Ishikawa (cell line): ENCODE results near the gene R3HDM4.

Experiments
- CEBPB ChIP-seq: IDR thresholded peaks from 2 replicates; pipeline ENCODE4 v1.6.1; 2012
- CREB1 ChIP-seq: IDR thresholded peaks from 2 replicates; pipeline ENCODE4 v1.6.1; 2012; ENCODE audit warnings: low read depth
- EGR1 ChIP-seq: IDR thresholded peaks from 2 replicates; pipeline ENCODE4 v1.6.1; 2012
- EP300 ChIP-seq: IDR thresholded peaks from 2 replicates; pipeline ENCODE4 v1.6.1; 2012; ENCODE audit warnings: borderline replicate concordance
- FOXM1 ChIP-seq: IDR thresholded peaks from 2 replicates; pipeline ENCODE4 v1.6.1; 2012; ENCODE audit warnings: low read depth, borderline replicate concordance
- MAX ChIP-seq: IDR thresholded peaks from 2 replicates; pipeline ENCODE4 v1.6.1; 2012
- NFIC ChIP-seq: IDR thresholded peaks from 2 replicates; pipeline ENCODE4 v1.6.1; 2012
- RAD21 ChIP-seq: IDR thresholded peaks from 2 replicates; pipeline ENCODE4 v1.6.1; 2012; ENCODE audit warnings: low read depth
- REST ChIP-seq: IDR thresholded peaks from 2 replicates; pipeline ENCODE4 v1.6.1; 2012; ENCODE audit warnings: low read depth, mild to moderate bottlenecking
- TAF1 ChIP-seq: IDR thresholded peaks from 2 replicates; pipeline ENCODE4 v1.6.1; 2012; ENCODE audit warnings: low read depth, mild to moderate bottlenecking
- TCF12 ChIP-seq: IDR thresholded peaks from 2 replicates; pipeline ENCODE4 v1.6.1; 2012; ENCODE audit warnings: low read depth
- TEAD4 ChIP-seq: IDR thresholded peaks from 2 replicates; pipeline ENCODE4 v1.6.1; 2012
- USF1 ChIP-seq: IDR thresholded peaks from 2 replicates; pipeline ENCODE4 v1.6.1; 2012
- YY1 ChIP-seq: IDR thresholded peaks from 2 replicates; pipeline ENCODE4 v1.6.1; 2012; ENCODE audit warnings: low read depth
- ZBTB7A ChIP-seq: IDR thresholded peaks from 2 replicates; pipeline ENCODE4 v1.6.1; 2012; ENCODE audit warnings: low read depth

The R3HDM4 gene

GRCh38 chr19:870963-871401 lies 42.0 kb downstream of the R3HDM4 start:
- no peak for TF ChIP-seq USF1
- TF ChIP-seq NFIC: peak; percentile 71

GRCh38 chr19:870314-870713 lies 42.7 kb downstream of the R3HDM4 start:
- TF ChIP-seq EGR1 (no peak), YY1 (no peak), CEBPB (no peak), ZBTB7A (no peak), REST (no peak), TEAD4 (no peak), NFIC (no peak), TCF12 (no peak), FOXM1 (no peak), EP300 (no peak), RAD21 (no peak), TAF1 (no peak)

GRCh38 chr19:869245-870177 lies 43.5 kb downstream of the R3HDM4 start:
- TF ChIP-seq MAX (peak; percentile 69), EP300 (no peak), EGR1 (no peak), FOXM1 (no peak), CEBPB (0 out of 2 replicates have a peak, but pooled peaks have one; percentile 8), CREB1 (0 out of 2 replicates have a peak, but pooled peaks have one; percentile 15), NFIC (no peak)

GRCh38 chr19:868458-869244 lies 44.4 kb downstream of the R3HDM4 start:
- no peak for TF ChIP-seq TCF12
- no peak for TF ChIP-seq EP300
- TF ChIP-seq TEAD4: no peak
- TF ChIP-seq REST: no peak
- no peak for TF ChIP-seq FOXM1
- no peak for TF ChIP-seq TAF1
- no peak for TF ChIP-seq USF1
- no peak for TF ChIP-seq EGR1
- TF ChIP-seq RAD21: no peak
- TF ChIP-seq YY1: no peak
- TF ChIP-seq MAX: no peak
- no peak for TF ChIP-seq NFIC
- no peak for TF ChIP-seq ZBTB7A
- no peak for TF ChIP-seq CREB1
- TF ChIP-seq CEBPB: no peak

GRCh38 chr19:867855-868457 lies 45.1 kb downstream of the R3HDM4 start:
- TF ChIP-seq EGR1: no peak
- no peak for TF ChIP-seq TEAD4
